HG03064 (cell line): ENCODE measurements around the gene SOX6.

Source experiments
- ATAC-seq: cut with Tn5 transposase; IDR thresholded peaks from one replicate; pipeline ENCODE4 v1.9.1; 2021; ENCODE audit warnings: low read depth; ENCODE audit not compliant: unreplicated experiment

Gene SOX6

DNA sequence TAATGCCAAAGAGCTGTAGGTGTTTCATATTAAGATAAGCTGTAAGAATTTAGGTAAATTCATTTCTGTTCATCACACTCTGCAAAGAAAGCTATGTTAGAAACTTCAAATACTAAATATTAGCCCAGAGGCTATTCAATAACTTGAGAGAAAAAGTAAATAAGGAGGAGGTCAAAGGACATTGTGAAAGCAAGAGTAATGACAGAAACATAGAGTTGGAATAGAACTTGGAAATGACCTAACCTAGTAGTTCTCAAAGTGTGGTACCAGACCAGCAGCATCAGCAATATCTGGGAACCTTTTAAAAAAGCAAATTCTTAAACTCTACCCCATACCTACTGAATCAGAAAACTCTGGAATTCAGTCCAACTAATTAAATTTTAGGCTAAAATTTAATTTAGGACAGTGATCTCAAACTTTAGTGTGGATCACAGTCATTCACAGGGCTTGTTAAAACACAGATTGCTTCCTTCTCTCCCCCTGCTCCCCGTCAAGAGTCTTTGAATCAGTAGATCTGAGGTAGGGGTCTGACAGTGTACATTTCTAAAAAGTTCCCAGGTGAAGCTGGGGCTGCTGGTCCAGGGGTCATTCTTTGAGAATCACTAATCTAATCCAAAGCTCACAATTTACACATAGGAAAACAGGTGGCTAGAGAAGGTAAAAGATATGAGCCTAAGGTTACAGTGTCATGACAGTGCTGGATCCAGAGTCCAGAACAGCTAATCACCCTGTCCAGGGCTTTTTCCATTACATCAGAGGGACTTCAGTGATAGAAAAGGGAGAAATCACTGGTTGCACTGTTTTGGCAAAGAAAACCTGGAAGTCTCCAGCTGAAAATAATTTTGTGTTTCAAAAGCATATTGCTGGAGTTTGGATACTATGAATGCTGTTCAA, 241.1 kb downstream of the SOX6 start:
- no peak for ATAC-seq

DNA sequence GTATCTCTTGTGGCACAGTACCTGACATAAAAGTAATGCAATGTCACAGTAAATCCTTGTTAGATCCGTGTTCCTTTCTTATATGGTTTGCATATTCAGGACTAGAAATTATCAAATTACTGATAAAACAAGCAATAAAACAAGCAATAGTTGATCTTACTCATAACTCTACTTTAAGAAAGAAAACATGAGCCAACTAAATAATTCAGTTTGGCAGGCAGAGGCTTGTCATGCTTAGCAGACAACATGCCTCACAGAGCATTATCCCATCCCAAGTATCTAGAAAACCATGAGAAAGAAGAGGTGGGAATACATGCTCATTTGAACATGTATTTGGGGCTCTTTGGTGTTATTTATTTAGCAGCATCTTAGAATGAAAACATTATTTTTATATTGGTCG, 241.9 kb downstream of the SOX6 start:
- ATAC-seq = no peak

DNA sequence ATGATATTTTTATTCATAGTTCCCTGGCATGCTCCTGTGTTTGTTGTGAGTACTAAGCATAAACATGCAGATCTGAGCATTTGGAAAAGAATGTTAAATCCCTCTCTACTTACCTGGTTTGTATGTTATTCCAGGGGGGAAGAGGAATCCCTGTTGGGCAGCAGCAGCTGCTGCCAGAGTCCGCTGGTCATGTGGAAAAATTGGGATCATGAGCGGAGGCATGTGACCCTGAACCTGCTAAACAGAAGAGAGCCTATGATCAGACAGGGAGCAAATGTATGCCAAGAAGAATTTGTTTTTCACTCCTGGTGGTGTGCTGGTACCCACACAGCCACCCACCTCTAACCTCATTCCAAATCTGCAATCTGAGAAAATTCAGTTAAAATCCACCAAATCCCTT, 244.7 kb downstream of the SOX6 start:
- no peak for ATAC-seq

DNA sequence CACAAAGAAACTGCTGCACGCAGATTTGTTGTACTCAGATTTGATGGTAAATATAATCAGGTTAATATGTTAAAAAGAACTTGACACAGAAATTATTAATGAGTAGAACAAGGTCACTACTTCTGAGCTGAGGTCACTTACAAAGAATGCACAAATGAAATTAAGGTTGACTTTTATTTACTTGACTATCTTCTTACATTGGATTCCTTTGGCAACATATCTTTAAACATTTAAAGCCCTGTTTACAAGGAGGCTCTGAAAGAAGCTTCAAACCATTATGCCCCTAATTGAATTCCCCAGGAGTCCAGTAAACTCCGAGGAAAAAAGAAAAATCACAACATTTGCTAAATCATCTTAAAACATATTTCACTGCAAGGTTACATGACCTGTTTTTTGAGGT, 245.5 kb downstream of the SOX6 start:
- ATAC-seq = no peak

DNA sequence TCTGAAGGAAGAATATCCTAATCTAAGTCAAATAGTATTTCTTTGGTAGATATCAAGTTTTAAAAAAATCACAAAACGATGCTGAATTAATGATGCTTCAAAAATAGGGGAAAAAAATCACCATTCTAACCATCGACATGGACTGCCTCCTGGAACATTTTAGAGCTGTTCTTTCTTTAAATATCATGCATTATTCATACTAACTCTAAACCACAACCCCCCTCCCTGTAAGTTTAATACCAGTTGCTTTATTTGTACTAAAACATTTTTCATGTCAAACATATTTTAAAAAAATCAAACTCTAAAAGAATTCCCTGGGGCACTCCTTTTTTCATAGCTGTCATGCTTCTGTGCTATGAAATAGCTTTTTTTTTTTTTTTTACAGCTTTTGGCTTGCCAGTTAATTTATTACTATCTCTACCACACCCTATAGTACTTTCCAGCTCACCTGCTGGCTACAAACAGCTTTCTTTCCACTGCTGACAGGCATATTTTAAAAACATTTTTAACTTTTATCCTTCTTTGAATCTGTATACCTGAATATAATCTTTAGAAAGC, 256.9 kb downstream of the SOX6 start:
- no peak for ATAC-seq

DNA sequence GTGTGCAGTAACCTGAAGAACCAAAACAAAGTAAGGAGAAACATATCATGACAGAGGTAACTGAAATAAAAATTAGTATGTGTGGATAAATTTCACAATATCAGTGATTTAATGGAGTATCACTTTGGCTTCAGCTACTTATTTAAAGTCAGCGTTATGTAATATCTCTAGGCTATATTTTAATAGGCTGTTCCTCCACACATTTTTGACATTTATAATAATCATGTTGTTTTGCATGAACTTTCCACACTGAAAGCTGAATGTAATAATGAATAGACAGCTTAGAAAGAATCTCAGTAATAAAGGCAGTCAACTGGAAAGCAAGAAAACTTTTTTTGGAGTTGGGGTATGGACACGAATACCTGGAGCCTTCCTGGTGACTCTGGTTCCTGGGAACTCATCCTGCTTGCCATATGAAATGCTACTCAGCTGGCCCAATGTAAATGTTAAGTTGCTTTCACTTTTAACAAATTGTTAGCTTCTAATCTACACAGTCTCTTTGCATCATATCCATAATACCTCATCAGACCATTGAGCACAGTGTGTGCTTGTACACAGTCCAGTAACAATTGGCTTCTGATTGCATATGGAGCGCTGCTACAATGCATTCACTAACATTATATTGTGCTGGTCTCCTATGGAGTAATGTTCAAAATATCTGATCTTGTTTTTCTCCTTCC, 257.7 kb downstream of the SOX6 start:
- ATAC-seq = no peak

DNA sequence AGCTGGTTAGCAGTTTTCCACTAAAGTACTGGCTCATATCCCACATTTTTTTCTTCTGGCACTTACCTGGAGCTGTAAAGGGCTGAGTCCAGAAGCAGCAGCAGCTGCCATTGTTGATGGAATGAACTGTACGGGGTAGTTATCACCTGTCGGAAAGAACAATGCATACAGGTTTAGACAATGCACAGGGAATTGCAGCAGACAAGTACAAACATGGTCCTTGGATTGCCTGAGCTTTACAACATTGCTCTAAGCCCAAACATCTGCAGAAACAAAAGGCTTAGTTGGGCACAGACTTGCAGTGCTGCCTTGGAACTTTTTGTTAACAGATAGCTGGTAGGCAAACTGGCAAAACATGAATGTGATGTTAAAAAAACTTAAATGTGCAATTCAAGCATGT, 258.8 kb downstream of the SOX6 start:
- no peak for ATAC-seq

DNA sequence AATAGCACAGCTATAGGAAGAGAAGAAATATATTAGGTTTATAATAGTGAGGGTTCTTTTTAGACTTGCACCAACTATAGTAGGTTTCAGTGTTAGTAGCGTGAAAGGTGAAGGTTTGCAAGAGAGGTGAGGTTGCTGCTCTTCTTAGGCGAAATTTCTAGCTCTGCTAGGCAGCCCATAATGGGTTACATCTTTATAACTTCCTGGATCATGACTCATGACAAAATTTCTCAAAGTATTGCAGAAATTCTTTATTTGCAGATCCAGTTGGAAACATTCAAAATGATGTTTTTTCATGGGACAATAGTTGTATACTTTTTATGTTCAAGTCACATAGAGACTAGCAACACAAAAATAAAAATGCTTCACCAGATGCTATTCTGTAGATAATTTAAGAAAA, 260.0 kb downstream of the SOX6 start:
- ATAC-seq = no peak

DNA sequence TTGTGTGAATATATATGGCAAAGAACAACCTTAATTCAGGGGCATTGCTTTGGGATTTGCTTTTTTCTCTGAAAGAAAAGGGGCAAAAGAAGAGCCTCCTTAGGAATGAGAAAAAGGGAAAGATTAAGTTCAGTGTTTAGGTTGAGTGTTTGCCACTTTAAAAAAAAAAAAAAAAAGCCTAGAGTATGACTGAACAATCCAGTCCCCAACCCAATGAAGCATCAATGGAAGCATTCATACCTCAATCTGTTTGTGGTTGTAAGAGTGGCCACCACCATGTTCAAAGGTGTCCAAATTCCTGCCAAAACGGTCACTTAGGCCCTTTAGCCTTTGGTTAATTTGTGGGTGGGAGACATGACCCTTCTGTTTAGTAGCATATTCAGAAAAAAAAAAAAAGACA, 260.6 kb downstream of the SOX6 start:
- ATAC-seq = no peak

DNA sequence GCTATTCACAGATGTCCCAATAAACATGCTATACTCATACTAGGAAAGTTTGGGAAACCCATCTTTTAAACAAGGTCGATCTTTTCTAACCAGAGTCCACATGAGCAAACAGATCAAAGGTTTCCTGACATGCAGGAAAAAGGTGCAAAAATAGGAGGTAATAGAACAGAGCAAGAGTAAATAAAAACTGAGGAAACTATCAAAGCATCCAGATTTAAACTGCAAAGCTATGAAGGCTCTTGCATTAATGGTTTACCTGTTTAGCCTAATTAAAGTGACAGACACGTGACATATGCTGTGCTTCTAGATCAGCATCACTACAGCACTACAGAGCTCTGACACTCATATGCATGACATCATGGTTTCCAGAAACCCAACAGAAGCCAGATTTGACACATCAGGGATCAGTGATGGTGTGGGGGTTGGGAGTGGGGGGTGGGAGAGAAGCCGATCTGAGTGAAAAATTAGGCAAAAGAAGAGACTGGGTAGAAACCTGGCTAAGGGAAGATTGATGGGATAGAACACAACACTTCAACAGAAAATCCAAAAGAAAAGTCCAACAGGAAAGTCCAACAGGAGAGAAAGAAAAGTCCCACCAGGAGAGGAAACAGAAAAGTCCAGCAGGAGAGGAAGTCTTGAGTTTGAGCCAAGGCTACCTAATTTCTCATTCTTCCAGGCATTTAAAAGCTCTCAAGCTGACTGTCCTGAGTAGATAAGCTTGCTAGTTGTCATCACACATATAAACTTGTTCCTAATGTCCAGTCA, 262.3 kb downstream of the SOX6 start:
- ATAC-seq = no peak

DNA sequence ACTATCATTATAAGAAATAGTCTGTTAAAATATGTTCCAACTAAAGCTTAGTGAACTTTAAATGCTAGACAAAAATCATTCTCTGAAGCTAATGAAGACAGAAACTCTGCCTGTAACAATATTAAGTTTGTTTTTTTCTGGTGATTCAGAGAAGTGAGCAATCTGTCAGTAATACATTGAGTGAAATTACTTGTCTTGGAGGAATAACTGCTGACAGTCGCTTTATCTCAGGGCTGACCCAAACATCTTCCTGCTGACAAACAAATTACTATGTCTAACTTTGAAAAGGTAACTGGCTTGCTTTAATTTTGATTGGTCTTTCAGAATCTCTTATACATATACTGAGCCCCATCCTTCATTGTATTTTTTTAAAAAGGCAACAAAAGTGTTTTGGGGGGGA, 264.5 kb downstream of the SOX6 start:
- ATAC-seq = no peak

DNA sequence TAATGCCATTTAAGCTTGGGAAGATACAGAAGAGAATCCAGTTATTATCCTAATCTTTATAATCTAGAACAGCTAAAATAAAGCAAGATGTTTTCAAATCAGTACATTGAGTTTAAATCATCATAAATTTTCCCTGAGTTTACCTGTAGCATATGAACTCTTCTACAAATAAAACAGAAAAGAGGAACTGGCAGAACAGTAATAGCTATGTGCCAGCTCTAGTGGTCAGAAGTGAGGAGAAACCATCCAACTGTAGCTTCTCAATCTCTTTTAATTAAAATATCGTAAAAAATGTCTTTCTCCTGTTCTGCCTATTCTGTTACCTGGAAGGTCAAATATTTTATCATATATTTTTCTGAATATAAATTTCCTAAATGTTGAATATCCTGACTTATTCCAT, 266.9 kb downstream of the SOX6 start:
- ATAC-seq = no peak

DNA sequence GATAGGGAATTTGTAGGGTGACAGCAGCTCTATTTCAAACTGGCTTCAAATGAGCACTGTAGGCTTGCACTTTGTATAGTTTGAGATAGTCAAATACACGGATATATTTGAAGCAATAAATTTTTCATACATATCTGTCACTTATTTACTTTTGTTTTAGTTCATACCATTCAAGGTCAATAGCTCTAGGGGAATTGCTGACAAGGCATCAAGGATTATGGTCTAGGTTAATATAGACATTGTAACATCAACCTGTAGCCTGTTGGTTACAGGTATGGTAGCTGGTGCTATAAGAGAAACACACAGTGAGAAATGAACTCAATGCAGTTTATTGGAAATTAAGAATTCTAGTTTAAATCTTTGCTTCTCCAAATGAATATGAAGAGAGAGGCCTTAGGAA, 267.6 kb downstream of the SOX6 start:
- ATAC-seq = no peak

DNA sequence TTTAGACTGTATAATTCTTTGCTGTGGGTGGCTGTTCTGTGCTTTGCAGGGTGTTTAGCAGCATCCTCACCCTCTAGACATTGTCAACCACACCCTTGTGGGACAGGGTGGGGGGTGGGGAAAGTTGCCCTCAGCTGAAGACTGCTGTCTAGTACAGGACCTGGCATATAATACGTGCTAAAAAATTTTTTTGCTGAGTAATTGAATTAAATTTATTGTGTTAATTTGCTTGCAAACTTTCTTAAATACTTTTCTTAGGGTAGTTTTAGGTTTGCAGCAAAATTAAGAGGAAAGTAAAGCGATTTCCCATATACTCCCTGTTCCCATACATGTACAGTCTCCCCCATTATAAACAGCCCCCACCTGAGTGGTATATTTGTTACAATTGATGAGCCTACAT, 268.5 kb downstream of the SOX6 start:
- no peak for ATAC-seq

DNA sequence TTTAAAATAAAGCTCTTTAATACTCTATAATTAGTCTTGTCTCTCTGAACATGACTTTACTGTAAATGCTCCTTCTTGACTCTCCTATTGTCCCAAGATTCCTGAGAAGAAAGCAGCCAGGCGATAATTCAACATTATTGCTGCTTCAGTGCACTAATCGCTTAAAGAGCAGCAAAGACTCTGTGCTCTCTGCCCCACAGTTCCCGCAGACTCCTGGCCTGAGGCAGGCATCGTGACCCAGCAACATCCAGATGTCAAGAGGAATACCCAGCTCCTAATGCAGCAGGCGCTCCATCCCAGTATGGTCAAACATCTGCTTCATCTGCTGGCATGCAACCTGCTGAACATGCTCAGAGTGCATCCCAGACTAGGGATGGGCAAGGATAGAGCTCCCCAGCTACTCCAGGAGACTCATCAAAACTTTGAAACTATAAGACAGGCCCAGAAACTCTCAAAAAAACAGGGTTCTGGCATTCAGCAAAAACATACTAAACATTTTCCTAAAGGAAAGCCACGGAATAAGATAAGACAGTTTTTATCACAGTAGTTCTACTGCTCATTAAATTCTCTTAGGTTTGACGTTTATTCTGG, 270.0 kb downstream of the SOX6 start:
- ATAC-seq = no peak

DNA sequence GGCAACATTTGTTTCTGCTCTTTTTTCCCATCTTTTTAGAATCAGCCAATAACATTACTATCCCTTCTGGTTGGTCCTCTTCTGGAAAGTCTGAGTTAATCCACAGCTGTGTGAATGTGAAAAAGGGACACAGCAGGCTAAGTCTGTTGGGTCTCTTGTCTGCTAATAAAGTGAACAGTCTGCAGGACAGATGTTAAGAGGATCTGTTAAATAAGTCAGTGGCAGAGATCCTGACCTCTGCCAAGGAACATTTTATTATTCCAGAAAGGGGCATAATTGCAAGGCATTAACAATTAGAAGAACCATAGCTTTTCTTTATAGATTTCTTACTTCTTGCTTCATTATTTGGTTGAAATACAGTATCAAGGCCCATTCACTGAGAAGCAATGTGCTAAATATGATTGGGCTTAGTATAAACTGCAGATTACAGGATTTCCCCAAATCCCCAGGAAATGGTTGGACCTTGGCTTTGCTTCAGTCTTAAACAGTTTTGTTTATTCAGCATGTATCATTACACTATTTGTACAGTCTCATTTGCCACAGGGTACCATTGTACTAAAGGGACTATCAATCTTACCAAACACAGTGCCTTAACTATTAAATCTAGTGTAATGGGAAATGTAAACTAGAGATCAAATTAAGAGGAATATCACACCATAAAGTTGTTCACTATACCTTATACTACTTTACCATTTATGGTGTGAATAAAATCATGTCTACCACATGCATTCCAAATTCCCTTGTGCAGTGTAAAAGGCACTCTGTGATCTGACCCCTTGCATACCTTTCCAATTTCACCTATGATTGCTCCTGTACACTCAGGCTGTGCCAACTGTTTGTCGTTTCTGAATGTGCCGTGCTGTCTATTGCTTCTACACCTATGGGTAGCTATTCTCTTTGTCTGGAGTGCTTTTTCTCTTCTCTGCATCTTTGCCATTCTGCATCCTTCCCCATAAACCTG, 274.0 kb downstream of the SOX6 start:
- no peak for ATAC-seq

DNA sequence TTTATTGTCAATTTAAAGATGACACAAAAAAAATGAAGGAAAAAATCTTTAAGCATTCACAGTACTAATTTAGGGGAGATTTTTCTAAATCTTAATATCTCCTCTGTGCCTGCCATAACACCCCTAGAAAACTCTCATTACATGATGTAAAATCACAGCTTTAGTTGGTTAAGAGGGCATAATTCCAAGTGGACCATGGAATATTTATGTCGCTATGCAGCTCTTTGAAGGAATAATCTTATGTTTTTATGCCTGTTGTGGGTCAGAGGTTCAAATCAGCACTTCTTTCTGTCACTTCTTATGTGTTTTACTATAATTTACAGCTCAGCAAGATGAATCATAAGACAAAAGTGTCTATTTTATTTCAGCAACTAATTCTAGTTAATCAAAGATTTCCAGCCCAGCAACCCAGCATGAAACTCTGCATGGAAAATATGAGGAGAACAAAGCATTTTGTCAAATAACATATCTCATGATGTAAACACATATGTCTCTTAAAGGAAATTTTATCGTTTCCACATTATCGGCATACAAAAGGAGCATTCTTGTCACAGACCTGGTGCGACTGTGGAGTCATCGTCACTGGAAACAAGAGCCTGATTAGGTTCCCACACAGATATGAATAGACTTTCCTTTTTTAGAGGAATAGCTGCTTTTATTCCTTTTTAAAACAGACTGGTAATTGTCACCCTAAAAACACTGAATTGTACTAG, 274.8 kb downstream of the SOX6 start:
- no peak for ATAC-seq

DNA sequence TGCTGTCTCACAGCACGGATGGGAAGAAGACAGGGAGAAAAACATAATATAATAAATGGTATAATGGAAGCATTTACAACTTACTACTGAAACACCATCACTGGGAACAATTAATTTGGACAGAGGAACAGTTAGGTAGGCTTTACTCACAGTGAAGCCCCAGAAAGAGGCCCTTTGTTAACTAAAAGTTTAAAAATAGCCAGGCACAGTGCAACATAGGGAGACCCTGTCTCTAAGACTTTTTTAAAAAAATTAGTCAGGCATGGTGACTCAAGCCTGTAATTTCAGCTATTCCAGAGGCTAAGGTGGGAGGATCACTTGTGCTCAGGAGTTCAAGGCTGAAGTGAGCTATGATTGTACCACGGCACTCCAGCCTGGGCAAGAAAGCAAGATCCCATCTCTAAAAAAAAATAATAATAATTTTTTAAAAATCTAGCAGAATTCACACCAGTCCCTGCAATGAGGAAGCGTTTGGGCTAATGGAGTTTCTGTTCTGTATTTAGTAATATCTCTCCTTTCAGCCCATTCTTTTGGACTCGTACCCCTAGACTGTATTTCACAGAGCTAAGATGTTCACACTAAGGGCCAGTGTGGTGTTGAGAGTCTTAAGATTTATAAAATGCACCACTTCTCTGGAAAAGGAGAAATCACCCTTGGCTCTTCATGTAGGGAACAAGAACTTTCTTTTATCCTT, 275.5 kb downstream of the SOX6 start:
- ATAC-seq = no peak
